Measurements from ENCODE around the gene ABCC8. TPM values are rescaled to one million over a fixed set of nuclear protein-coding genes. Genes with fewer than 3 reads are reported as not detected.

The ABCC8 gene
- polyA plus RNA-seq, 1 of the 3 experiments (the other 2 are of a cell fraction) = 1.1 TPM

- Histone ChIP-seq H3K4me1 (ENCODE audit: control insufficient read depth in 1 of 2, insufficient read depth in 2 of 2, low read depth in 1 of 2, low read length in 1 of 2) (peaks cover 0 to 15% of the 10 kb centered on the region in 2 experiments; a peak in 2 of 4 replicates), H3K4me3 (ENCODE audit: low read depth in 2 of 2, low read length in 1 of 2) (no peak overlapping the region), H3K9ac (no peak overlapping the region), H4K20me1 (ENCODE audit: insufficient read depth) (no peaks in the 10 kb centered on the region), H3K9me2 (no peaks in the 10 kb centered on the region), H3K4me2 (no peak overlapping the region), H3K79me2 (ENCODE audit: insufficient read depth) (no peaks in the 10 kb centered on the region), H3K27me3 (ENCODE audit: insufficient read depth) (no peaks in the 10 kb centered on the region; the same call in 1 of the 2 replicates), H3K9me3 (no peaks in the 10 kb centered on the region), H3F3A (replicated peaks; ENCODE audit: insufficient read depth) (no peaks in the 10 kb centered on the region), H2AFZ (ENCODE audit: low read depth) (no peak overlapping the region), H3K27ac (ENCODE audit: low read depth in 2 of 2, low read length in 1 of 2) (peak overlapping the region in 1 of 2 experiments; percentile 27; a peak in 1 of 4 replicates), H3K36me3 (replicated peaks in 1 of 2; ENCODE audit: control insufficient read depth in 1 of 2, insufficient read depth in 2 of 2, low read length in 1 of 2) (no peaks in the 10 kb centered on the region)
- no peak for DNase-seq
- POLR2A ChIA-PET = no interaction called here
- 75% methylated on average over 2 of the region's 2 CpGs for WGBS (ENCODE audit: low lambda C conversion rate)
- no peak for TF ChIP-seq USF2 (IDR thresholded peaks at IDR 0.05; ENCODE audit: borderline replicate concordance, low read depth, low read length)
- no peak for TF ChIP-seq RFX5 (IDR thresholded peaks at IDR 0.05; ENCODE audit: low read length)
- no peak for TF ChIP-seq EP300 (IDR thresholded peaks at IDR 0.05; ENCODE audit: borderline replicate concordance in 1 of 2, low read depth in 1 of 2, low read length in 1 of 2)
- CTCF ChIA-PET = interaction anchor here (2.4 to 45.6 kb wide), 3 partner anchors 16 to 153 kb away, joined by 12 to 1101 read pairs (median 499); partner anchors contain the start of gene KCNJ11
These were observed 31.1 kb upstream of the ABCC8 start for GRCh38 chr11:17507773-17508172.

GRCh38 chr11:17506942-17507341 lies 30.3 kb upstream of the ABCC8 start:
- no peak overlapping the region for H3K9ac ChIP-seq
- no peaks in the 10 kb centered on the region for H3K27me3 ChIP-seq (ENCODE audit: insufficient read depth)
- no peaks in the 10 kb centered on the region for H3K9me3 ChIP-seq
- no peak overlapping the region for H3K4me3 ChIP-seq (ENCODE audit: low read depth in 2 of 2, low read length in 1 of 2)
- H3K27ac ChIP-seq (ENCODE audit: low read depth in 2 of 2, low read length in 1 of 2) = no peak overlapping the region
- CTCF ChIA-PET = interaction anchor here (1.1 to 45.6 kb wide), 5 partner anchors 17 to 153 kb away, joined by 5 to 1101 read pairs (median 21); partner anchors contain the start of gene KCNJ11
- H3K36me3 ChIP-seq (replicated peaks in 1 of 2; ENCODE audit: control insufficient read depth in 1 of 2, insufficient read depth in 2 of 2, low read length in 1 of 2) = no peaks in the 10 kb centered on the region
- WGBS (ENCODE audit: low lambda C conversion rate) = 48% methylated on average over 2 of the region's 3 CpGs
- no peaks in the 10 kb centered on the region for H3K79me2 ChIP-seq (ENCODE audit: insufficient read depth)
- POLR2A ChIA-PET = no interaction called here
- H3K9me2 ChIP-seq = no peaks in the 10 kb centered on the region
- no peak overlapping the region for H2AFZ ChIP-seq (ENCODE audit: low read depth)
- TF ChIP-seq CTCF (IDR thresholded peaks at IDR 0.05) = no peak
- TF ChIP-seq FOXM1 (IDR thresholded peaks at IDR 0.05; ENCODE audit: low read depth) = no peak
- no peak for TF ChIP-seq ELF1 (IDR thresholded peaks at IDR 0.05)
- no peaks in the 10 kb centered on the region for H3F3A ChIP-seq (replicated peaks; ENCODE audit: insufficient read depth)
- H3K4me2 ChIP-seq = no peak overlapping the region
- H4K20me1 ChIP-seq (ENCODE audit: insufficient read depth) = no peaks in the 10 kb centered on the region
- DNase-seq = no peak
- H3K4me1 ChIP-seq (ENCODE audit: control insufficient read depth in 1 of 2, insufficient read depth in 2 of 2, low read depth in 1 of 2, low read length in 1 of 2) = peaks cover 0 to 15% of the 10 kb centered on the region in 2 experiments; a peak in 2 of 4 replicates

GRCh38 chr11:17506314-17506713 lies 29.7 kb upstream of the ABCC8 start:
- Histone ChIP-seq H2AFZ (ENCODE audit: low read depth) (no peak overlapping the region), H3K27ac (ENCODE audit: low read depth in 2 of 2, low read length in 1 of 2) (no peak overlapping the region), H3K4me3 (ENCODE audit: low read depth in 2 of 2, low read length in 1 of 2) (no peak overlapping the region), H3K36me3 (replicated peaks in 1 of 2; ENCODE audit: control insufficient read depth in 1 of 2, insufficient read depth in 2 of 2, low read length in 1 of 2) (no peaks in the 10 kb centered on the region), H3K27me3 (ENCODE audit: insufficient read depth) (no peaks in the 10 kb centered on the region), H4K20me1 (ENCODE audit: insufficient read depth) (no peaks in the 10 kb centered on the region), H3K9me2 (no peaks in the 10 kb centered on the region), H3K4me1 (ENCODE audit: control insufficient read depth in 1 of 2, insufficient read depth in 2 of 2, low read depth in 1 of 2, low read length in 1 of 2) (peaks cover 0 to 15% of the 10 kb centered on the region in 2 experiments; a peak in 2 of 4 replicates), H3K9me3 (no peaks in the 10 kb centered on the region), H3K9ac (no peak overlapping the region), H3K79me2 (ENCODE audit: insufficient read depth) (no peaks in the 10 kb centered on the region), H3F3A (replicated peaks; ENCODE audit: insufficient read depth) (no peaks in the 10 kb centered on the region), H3K4me2 (no peak overlapping the region)
- CTCF ChIA-PET = interaction anchor here (1.1 to 45.6 kb wide), 6 partner anchors 18 to 276 kb away, joined by 3 to 1101 read pairs (median 13); partner anchors contain the start of gene KCNJ11
- 65% methylated on average over 5 of the region's 6 CpGs for WGBS (ENCODE audit: low lambda C conversion rate)
- no peak for TF ChIP-seq NFIC (IDR thresholded peaks at IDR 0.05; ENCODE audit: borderline replicate concordance)
- TF ChIP-seq RFX5 (IDR thresholded peaks at IDR 0.05; ENCODE audit: low read length) = no peak
- TF ChIP-seq REST (IDR thresholded peaks at IDR 0.05; ENCODE audit: low read depth, low read length) = no peak
- TF ChIP-seq EP300 (IDR thresholded peaks at IDR 0.05; ENCODE audit: borderline replicate concordance in 1 of 2, low read depth in 1 of 2, low read length in 1 of 2) = no peak
- no peak for TF ChIP-seq TCF12 (IDR thresholded peaks at IDR 0.05)
- POLR2A ChIA-PET = no interaction called here
- DNase-seq = no peak

All from SK-N-SH (cell line).